GM23338 (cell line): ENCODE data around the gene EMC10. TPM values are rescaled to one million over a fixed set of nuclear protein-coding genes. Genes with fewer than 3 reads are reported as not detected.

Source experiments
- polyA plus RNA-seq: library from polyadenylated mRNA; unstranded; fragments of >200 nt; fragmentation: Nextera tagmentation; extraction: Ambion mirVana; gene quantifications from 2 replicates; pipeline ENCODE4 v1.2.1, GENCODE V29; 2016
- total RNA-seq: library from RNA; depleted of rRNA; stranded (reverse); fragments of >200 nt; shearing (Covaris generic); gene quantifications from 2 replicates; pipeline ENCODE4 v1.2.3, GENCODE V29; 2014; rRNA removed

The EMC10 gene
- total and polyA plus RNA-seq, 2 experiments from 2014 or later = 24.8 to 113 TPM

Other genes starting within 250 kb of the EMC10 start
- gene KCNC3, start 147.1 kb upstream of the EMC10 start, total RNA-seq = 2.7 and 3.4 TPM in 2 replicates
- gene KCNC3, start 147.1 kb upstream of the EMC10 start, polyA plus RNA-seq = 0.89 and 1.3 TPM in 2 replicates
- gene NAPSA, start 110.9 kb upstream of the EMC10 start, total RNA-seq = 0.14 and 0.27 TPM in 2 replicates
- 0.63 and 0.99 TPM in 2 replicates for gene NAPSA, start 110.9 kb upstream of the EMC10 start, polyA plus RNA-seq
- gene NR1H2, start 100.0 kb upstream of the EMC10 start, total RNA-seq = 54.6 and 70.2 TPM in 2 replicates
- 29.8 and 32.9 TPM in 2 replicates for gene NR1H2, start 100.0 kb upstream of the EMC10 start, polyA plus RNA-seq
- gene POLD1, start 92.2 kb upstream of the EMC10 start, total RNA-seq = 141 and 173 TPM in 2 replicates
- gene POLD1, start 92.2 kb upstream of the EMC10 start, polyA plus RNA-seq = 111 and 113 TPM in 2 replicates
- gene SPIB, start 57.6 kb upstream of the EMC10 start, total RNA-seq = 16.9 and 17.5 TPM in 2 replicates
- gene SPIB, start 57.6 kb upstream of the EMC10 start, polyA plus RNA-seq = 12.6 and 13.0 TPM in 2 replicates
- 3.8 and 4.2 TPM in 2 replicates for gene MYBPC2, start 43.6 kb upstream of the EMC10 start, total RNA-seq
- gene MYBPC2, start 43.6 kb upstream of the EMC10 start, polyA plus RNA-seq = 5.9 and 6.1 TPM in 2 replicates
- 13.3 and 19.9 TPM in 2 replicates for gene GARIN5A, start 341 bp downstream of the EMC10 start, total RNA-seq
- gene GARIN5A, start 341 bp downstream of the EMC10 start, polyA plus RNA-seq = 24.2 and 25.0 TPM in 2 replicates
- gene JOSD2, start 34.7 kb downstream of the EMC10 start, total RNA-seq = 1.2 and 5.8 TPM in 2 replicates
- gene JOSD2, start 34.7 kb downstream of the EMC10 start, polyA plus RNA-seq = 3.3 and 4.1 TPM in 2 replicates
- not detected in 2 replicates for gene ASPDH, start 37.4 kb downstream of the EMC10 start, total RNA-seq
- gene ASPDH, start 37.4 kb downstream of the EMC10 start, polyA plus RNA-seq = not detected in 2 replicates
- 12.8 and 13.2 TPM in 2 replicates for gene LRRC4B, start 91.9 kb downstream of the EMC10 start, total RNA-seq
- gene LRRC4B, start 91.9 kb downstream of the EMC10 start, polyA plus RNA-seq = 2.0 and 2.2 TPM in 2 replicates
- gene SYT3, start 163.4 kb downstream of the EMC10 start, total RNA-seq = 16.4 and 25.5 TPM in 2 replicates
- 9.5 and 10.0 TPM in 2 replicates for gene SYT3, start 163.4 kb downstream of the EMC10 start, polyA plus RNA-seq
- gene C19orf81, start 172.9 kb downstream of the EMC10 start, total RNA-seq = 1.8 and 23.2 TPM in 2 replicates
- 54.3 and 67.9 TPM in 2 replicates for gene C19orf81, start 172.9 kb downstream of the EMC10 start, polyA plus RNA-seq
- 3.3 and 4.1 TPM in 2 replicates for gene SHANK1, start 243.3 kb downstream of the EMC10 start, total RNA-seq
- gene SHANK1, start 243.3 kb downstream of the EMC10 start, polyA plus RNA-seq = 0.23 and 0.30 TPM in 2 replicates
- 7.2 and 8.0 TPM in 2 replicates for gene CLEC11A, start 246.9 kb downstream of the EMC10 start, total RNA-seq
- gene CLEC11A, start 246.9 kb downstream of the EMC10 start, polyA plus RNA-seq = 15.5 and 18.5 TPM in 2 replicates